ENCODE results near the gene CDKAL1.
"Not testable (repeated sequence)": the region's sequence is repeated elsewhere in the genome, so short reads cannot be mapped to it uniquely, and the experiment has no call there.

The CDKAL1 gene

DNA sequence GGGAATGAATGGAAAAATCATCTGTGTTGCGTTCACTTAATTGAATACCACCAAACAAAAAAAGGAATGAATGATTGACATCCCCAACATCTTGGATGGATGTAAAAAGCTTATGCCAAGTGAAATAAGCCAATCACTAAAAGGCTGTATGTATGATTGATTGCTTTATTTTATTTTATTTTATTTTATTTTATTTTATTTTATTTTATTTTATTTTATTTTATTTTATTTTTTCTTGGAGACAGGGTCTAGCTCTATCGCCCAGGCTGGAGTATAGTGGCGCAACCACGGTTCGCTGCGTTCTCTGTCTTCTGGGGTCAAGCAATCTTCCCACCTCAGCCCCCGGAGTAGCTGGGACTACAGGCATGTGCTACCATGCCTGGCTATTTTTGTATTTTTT, 263.3 kb downstream of the CDKAL1 start:
- DNase-seq (ENCODE audit: low spot score): no peak

DNA sequence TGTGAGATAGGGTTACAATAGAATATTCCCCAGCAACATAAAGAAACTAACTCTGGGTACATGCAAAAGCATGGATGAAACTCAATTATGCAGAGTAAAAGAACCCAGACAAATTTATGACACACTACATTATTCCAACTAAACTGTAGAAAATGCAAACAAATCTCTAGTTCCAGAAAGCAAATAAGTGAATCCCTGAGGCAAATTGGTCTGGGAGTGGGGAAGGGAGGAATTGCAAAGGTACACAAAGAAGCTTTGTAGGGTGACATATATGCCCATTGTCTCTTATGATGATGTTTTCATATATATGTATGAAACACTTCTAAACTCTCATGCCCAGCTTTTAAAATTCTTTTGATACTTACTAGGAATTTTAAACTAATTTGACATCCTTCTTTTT, 266.0 kb downstream of the CDKAL1 start:
- no peak for DNase-seq (ENCODE audit: low spot score)

DNA sequence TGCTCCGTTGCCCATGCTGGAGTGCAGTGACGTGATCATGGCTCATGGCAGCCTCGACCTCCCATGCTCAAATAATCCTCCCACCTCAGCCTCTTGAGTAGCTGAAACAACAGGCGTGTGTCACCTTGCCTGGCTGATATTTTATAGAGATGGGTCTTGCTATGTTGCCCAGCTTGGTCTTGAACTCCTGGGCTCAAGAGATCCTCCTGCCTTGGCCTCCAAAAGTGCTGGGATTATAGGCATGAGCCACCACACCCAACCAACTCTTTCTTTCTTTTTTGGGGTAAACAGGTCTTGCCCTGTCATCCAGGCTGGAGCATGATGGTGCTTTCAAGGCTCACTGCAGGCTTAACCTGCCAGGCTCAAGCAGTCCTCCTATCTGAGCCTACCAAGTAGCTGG, 266.4 kb downstream of the CDKAL1 start:
- no peak for DNase-seq (ENCODE audit: low spot score)

DNA sequence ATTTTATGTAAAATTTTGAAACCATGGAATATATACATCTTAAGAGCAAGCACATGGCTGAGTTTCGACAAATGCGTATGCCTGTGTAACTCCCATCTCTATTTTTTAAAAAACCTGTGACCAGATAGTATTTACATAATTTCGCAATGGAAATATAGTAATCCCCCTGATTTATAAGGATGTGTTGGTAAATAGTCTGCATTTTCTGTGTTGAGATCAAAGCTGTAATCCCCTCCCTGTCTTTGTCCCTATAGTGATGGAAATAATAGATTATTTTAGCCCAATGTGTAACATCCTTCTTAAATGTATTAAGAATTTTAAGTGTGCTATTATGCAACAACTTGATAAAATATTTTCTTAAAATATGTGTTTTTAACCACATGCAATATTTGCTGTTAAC, 267.3 kb downstream of the CDKAL1 start:
- no peak for DNase-seq (ENCODE audit: low spot score)

DNA sequence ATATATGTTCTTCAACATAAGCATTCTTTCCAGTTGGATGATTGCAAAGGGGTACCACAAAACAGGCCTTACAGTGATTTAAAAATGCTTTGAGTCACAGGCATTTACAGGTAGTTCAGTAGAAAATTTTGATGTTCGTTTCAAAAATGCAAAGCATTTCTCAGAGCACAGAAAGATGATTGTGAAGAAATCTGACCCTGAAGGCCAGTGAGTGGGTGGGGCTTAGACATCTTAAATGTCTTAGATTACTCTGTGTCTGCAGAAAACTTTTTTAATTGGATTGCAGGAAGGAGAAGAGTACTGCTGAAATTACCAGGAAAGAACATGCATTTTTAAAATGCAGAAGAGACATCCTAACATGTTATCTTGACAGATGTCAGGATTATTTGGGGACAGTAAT, 268.3 kb downstream of the CDKAL1 start:
- no peak for DNase-seq (ENCODE audit: low spot score)

DNA sequence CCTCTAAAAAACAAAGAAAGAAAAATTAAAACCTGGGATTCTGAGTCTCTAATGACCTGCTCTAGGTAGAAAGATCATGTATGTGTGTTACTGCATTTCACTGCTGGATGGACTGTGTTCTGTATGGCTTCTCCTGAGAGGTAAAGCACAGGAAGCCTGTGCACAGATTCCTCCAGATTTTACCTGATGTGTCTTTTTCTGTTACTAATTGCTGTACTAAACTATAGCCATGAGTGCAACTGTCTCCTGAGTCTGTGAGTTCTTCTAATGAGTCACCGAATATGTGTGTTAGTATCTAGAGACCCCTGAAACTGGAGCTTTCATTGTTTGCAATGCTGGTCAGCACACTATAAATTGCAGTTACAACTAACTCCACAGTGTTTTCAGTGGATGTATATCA, 270.8 kb downstream of the CDKAL1 start:
- no peak for DNase-seq (ENCODE audit: low spot score)

DNA sequence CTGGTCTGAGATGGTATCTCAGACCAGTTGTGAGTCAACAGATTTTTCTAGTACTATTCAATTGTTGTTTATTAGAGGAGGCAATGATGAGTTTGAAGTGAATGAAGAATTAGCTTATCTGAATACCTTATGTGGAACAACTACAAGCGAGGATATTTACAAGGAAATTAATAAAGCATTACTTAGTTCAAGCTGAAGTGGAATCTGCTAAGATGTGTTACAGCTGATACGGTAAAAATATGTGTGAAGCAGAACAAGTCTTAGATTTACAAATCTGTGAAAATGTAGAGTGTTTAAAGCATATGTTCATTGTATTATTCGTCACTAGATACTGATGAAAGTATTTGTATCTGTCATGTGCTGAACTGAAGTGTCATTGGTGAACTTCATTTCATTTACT, 272.4 kb downstream of the CDKAL1 start:
- no peak for DNase-seq (ENCODE audit: low spot score)

DNA sequence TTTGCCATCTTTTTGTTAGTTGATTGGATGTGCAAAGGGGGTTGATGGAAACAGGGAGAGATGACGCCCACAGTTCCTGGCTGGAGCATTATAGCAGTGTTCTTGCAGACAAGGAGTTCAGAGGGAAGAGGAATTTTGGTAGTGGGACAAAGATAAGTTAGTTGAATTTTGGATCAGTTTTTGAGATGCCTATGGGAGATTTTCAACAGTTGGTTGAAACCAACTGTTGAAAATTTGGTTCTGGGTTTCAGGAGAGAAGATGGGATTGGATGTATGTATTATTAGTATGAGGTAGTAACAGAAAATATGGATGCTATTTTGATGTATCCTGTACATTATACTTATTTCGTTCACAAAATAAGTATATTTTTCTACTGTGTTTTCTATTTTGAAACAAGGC, 274.2 kb downstream of the CDKAL1 start:
- DNase-seq (ENCODE audit: low spot score): no peak

DNA sequence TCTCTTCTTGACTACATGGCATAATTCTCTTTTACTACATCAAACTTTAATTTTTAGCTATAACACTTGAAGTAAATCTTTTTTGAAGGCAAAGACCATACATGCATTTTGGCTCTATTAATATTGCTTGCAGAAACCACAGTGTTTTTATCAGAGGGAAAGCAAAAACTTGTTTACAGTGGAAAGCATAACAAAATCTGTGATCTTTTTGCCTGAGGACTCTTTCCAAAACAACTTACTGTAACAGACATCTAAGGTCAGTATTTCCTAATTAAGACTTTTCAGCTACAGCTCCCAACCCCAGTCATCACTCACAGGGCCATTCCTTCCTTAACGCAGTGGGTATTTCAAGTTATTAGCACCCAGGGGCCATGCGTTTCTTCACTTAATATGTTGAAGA, 274.7 kb downstream of the CDKAL1 start:
- DNase-seq (ENCODE audit: low spot score): no peak

DNA sequence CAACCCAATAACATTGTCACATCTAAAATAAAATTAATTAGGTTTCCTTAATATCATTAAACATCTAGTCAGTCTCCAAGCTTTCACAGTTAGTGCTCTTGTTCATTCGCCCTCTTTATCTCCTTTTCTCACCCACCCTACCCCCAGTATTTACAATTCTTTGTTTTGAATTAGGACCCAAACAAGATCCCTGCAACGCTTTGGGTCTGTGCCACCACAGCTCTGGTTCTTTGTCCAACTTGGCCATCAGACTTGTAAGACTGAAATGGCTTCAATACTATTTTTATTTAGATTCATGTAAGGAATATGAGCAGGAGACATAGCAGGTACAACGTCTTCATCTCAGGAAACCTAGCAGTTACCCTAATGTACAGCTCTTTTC, 276.5 kb downstream of the CDKAL1 start:
- DNase-seq (ENCODE audit: low spot score): no peak

DNA sequence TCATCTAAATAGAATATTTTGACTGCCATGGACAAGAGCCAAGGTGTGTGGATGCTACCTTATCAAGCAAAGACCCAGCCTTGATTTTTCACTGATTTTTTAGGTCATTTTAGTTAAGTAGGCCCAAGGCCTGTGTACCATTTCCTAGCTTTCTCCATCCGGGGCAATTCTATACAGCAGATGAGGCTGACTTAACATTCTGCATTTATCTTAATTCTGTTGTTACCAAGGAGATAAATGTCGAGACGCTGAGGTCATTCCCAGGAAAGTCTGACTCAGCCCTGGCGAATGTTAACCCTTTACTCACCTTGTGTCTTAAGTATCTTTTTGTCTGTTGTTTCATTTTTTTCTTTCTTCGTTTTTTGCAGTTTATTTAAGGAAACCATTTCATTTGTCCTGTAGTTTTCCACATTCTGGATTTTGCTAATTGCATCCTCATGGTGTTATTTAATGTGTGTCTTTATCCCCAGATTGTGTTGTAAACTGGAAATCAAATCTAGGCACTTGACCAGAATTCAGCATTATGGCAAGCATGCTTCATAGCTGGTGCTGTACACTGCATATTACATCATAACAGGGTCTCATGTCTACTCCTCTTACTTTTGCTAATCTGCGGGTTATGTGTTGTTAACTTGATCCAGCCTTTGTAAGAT, 277.0 kb downstream of the CDKAL1 start:
- DNase-seq (ENCODE audit: low spot score): no peak

DNA sequence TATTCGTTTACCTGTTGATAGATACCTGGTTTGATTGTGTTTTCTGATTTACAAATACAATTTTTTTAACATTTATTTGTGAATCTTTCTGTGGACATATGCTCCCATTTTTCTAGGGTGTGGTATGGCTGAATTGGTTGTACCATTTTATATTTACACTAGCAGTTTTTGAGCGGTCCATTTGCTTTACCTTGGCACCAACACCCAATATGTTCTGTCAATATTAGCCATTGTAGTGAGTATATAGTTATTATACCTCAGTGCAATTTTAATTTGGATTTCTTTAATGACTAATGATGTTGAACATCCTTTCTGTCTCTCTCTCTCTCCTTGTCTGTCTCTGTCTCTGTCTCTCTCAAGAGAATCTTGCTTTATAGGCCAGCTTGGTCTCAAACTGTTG, 278.5 kb downstream of the CDKAL1 start:
- DNase-seq (ENCODE audit: low spot score): no peak

DNA sequence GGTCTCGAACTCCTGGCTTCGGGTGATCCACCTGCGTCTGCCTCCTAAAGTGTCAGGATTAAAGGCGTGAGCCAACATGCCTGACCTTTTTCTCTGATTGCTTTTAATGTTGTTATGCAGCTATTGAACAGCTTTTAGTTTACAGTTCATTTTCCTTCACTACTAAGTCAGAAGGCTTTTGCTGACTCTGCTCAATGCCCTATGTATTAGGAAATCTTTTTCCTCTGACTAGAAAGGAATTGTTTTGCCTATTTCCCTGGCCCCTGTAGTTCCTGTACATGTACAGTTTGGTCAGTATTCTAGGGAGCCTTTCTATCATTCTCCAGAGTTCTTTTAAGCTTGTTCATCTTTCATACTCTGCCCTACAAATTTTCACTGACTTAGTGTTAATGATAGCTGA, 280.2 kb downstream of the CDKAL1 start:
- DNase-seq (ENCODE audit: low spot score): no peak

DNA sequence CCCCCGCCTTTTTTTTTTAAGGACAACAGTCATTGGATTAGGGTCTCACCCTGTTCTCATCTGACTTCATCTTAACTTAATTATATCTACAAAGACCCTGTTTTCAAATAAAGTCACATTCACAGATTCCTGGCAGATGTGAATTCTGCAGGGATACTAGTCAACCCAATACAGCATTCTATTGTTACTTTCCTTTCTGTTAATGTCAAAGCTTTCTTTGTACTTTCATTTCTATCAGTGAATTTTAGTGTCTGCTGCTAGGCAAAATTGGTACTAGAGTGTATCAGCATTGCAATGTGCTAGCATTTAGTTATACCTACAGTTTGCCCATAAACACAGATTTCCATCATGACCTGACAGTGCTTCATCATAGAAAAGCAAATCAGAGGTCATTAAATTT, 281.9 kb downstream of the CDKAL1 start:
- no peak for DNase-seq (ENCODE audit: low spot score)

DNA sequence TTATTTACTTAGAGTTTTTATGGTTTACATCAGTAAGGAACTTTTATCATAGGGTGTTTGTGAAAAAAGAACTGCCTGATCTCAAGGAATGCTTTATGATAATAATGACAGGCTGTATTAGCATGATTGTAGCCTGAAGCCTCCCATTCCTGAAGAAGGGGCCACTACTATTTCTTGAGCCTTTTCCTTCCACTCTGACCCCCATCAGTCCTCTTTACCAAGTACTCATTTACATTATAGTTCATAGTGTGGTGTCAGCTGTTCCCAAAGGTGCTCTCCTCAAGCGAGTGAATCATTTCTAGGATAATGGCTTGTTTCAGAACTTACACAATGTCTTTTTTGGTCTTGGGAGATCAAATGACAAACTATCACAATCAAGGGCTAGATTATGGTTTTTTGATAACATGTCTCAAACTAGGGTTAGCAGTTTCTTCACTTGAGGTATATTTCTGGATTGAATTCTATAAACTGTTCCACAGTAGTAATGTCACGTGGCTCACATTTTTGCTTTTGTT, 283.6 kb downstream of the CDKAL1 start:
- DNase-seq (ENCODE audit: low spot score): no peak

DNA sequence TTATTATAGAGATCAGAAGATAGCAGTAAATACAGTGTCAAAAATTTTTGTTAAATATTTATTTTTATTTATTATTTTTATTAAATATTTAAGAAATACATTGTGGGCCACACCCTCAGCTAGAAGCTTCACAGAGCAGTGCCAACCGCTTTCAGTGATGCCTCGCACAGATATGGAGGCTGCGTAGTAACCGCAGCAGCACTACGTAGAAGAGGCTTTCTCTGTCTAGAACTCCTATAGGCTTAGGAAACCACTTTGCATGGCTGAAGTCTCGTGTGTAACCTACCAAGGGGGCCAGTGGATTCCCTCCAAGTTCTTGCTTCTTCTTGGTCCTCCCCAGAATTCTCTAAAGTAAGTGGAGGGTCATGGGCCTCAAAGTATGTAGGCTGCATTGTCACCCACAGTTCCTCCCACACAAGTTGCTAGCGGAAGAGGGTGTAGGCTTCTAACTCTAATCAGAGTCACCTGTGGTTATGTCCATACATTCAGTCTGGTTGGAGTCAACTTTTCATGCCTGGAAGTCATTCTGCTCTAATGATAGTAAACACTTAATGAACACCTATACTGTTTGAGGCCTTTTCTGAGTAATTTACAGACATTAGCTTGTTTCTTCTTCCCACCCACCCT, 285.6 kb downstream of the CDKAL1 start:
- DNase-seq (ENCODE audit: low spot score): no peak

DNA sequence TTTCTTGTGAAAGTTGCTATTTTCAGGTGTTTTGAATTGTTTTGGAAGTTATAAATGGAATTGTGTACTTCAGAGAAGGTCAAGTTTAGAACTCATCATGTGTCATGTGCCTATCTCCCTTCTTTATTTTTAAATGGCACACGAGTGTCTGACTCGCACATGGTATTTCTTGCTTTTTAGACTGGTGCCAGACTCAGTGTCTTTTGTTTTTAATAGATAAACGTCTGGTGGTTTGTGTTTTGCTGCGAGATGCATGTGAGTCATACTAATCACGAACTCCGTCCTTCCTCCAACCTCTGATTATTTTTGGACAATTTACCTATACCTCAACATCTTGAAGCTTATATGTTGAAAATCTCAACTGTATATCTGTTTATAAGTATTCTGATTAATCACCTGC, 292.1 kb downstream of the CDKAL1 start:
- no peak for DNase-seq (ENCODE audit: low spot score)

DNA sequence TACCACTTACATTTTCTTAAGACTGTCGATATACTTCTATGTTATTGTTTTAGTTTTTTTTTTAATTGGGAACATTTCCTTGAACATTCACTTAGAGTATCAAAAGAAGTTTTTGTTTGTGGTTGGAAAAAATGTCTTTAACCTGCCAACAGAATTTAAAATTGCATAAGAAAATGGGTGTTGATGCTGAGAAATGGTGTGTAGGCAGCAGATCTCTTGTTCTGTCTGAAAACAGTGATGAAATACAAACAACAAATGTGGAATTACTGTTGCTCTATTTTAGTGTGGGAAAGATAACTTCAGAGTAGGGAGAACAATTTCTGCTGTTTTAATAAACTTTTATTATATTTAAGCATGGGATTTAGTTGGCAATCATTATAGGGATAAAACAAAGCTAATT, 293.5 kb downstream of the CDKAL1 start:
- no peak for DNase-seq (ENCODE audit: low spot score)

DNA sequence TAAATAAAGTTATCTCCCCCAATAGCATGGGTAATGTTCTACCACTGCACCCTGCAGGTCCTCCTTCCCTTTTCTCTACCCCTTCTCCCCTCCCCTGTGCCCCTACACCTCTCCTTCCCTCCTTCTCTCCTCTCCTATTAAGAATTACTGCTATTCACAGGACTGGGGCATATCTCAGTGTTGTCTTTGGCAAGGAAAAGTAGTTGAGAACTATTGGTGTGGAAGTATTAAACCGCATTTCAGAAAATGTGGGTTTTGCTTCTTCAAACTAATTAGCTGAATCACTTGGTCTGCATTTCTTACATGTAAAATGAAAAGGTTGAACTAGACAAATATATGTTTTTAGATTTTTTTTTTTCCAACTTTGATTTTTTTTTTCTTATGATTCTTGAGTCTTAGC, 296.3 kb downstream of the CDKAL1 start:
- DNase-seq (ENCODE audit: low spot score): no peak

DNA sequence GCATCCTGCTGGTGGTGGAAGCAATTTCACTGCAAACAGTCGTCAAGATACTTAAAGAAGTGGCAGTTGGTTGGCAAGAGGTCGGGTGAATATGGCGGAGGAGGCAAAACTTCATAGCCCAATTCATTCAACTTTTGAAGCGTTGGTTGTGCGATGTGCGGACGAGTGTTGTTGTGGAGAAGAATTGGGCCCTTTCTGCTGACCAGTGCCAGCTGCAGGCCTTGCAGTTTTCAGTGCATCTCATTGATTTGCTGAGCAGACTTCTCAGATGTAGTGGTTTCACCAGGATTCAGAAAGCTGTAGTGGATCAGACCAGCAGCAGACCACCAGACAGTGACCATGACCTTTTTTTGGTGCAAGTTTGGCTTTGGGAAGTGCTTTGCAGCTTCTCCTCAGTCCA, 297.0 kb downstream of the CDKAL1 start:
- not testable (repeated sequence) for DNase-seq (ENCODE audit: low spot score)

DNA sequence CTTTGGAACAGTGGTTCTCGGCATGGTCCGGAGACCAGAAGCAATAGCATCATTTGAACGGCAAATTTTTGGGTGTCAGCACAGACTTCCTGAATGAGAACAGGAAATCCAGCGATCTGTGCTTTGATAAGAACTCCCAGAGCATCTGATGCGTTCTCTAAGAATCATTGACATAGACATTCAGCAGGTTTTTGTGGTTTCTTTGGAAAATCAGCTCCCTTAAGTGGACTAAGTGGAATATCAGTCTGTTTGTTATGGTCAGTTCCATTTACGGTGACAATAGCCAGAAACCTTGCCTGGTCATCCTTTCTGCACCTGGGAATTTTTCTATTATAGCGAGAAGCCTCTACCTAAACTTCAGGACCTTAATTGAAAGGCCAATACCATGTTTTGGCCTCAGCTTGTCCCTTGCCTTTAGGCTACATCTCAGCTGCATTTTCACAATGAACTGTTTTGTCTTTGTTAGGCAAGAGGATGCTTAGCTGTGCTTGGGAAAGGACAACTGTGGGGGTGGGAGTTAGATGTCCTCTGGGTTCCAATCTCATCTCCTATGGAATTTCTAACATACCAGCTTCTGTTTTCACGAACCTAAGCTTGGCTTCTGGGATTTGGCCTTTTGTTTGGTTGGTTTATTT, 299.7 kb downstream of the CDKAL1 start:
- DNase-seq (ENCODE audit: low spot score): no peak

DNA sequence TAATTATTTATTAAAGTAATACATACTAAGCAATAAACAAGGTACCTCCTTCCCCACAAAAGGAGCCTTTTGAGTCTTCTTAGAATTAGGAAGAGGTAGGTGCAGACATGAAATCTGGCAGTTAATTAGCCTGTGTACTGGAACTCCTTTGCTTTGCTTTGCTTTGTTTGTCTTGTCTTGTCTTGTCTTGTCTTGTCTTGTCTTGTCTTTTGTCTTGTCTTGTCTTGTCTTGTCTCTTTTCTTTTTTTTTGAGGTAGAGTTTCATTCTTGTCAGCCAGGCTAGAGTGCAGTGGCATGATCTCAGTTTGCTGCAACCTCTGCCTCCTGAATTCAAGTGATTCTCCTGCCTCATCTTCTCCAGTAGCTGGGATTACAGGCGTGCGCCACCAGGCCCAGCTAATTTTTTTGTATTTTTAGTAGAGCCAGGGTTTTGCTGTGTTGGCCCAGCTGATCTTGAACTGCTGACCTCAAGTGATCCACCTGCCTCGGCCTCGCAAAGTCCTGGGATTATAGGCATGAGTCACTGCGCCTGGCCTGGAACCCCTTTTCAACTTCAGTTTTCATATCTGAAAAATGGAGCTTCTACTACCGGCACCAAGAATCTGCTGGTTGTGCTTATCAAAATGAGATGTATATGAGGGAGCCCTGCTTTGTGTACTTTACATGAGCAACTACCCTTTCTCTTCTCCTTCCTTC, 301.2 kb downstream of the CDKAL1 start:
- no peak for DNase-seq (ENCODE audit: low spot score)

DNA sequence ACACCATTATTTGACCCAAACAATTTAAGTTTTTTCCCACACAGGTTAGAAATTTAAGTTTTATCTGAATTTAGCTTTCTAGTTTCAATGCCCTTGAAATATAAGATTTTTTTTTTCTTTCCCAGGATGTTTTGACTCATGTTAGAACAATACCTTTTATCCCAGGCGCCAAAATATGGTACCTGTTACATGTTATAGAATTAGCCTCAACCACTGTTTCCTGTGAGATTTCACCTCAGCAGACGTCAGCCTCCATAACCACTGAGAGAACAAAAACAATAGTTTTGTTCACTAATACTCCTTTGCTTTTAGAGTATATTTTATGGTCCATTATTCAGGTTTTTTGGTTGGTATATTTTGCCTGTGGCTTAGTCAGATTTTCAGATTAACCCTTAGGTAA, 302.9 kb downstream of the CDKAL1 start:
- DNase-seq (ENCODE audit: low spot score): no peak
